Common myeloid progenitor, CD34-positive (primary cell): ENCODE measurements around the gene MROH2A.

Source experiments
- CTCF ChIA-PET: fragments of 350-600 bp; sonication (Branson Sonifier 250); formaldehyde crosslinking; loops from one replicate; lab custom pipeline; 2021; ENCODE audit warnings: antibody characterized with exemption; lab: Charles Lee
- POLR2A ChIA-PET: fragments of 350-600 bp; sonication (Branson Sonifier 250); formaldehyde crosslinking; loops from one replicate; lab custom pipeline; 2021; ENCODE audit warnings: antibody characterized with exemption; lab: Charles Lee
- DNase-seq, 3 donors: peaks; one replicate each; pipeline versions ENCODE4 v3.0.0 to v3.0.0-alpha.2; 2013
- H3K27ac ChIP-seq, 2 experiments: 1 replicate in 1 of 2; 2 replicates in 1 of 2; pipeline ENCODE4 v1.7.0; 2013; ENCODE audit warnings: inconsistent platforms in 2 of 2, low read length in 2 of 2, mild to moderate bottlenecking in 2 of 2, low read depth in 1 of 2, moderate library complexity in 1 of 2; ENCODE audit not compliant: severe bottlenecking in 2 of 2, insufficient read depth in 1 of 2, poor library complexity in 1 of 2
- H3K27me3 ChIP-seq, 5 experiments: replicated peaks in 2 of 5; 1 replicate in 3 of 5; 2 replicates in 2 of 5; pipeline versions ENCODE4 v1.6.1 to v1.7.0; 2013; ENCODE audit warnings: low read length in 4 of 5, mild to moderate bottlenecking in 2 of 5, moderate library complexity in 2 of 5, inconsistent platforms in 1 of 5; ENCODE audit not compliant: insufficient read depth in 5 of 5, control insufficient read depth in 4 of 5
- H3K36me3 ChIP-seq, 4 experiments: 1 replicate in 2 of 4; 2 replicates in 2 of 4; pipeline versions ENCODE4 v1.6.1 to v1.7.0; 2013; ENCODE audit warnings: low read length in 3 of 4, control low read depth in 1 of 4, mild to moderate bottlenecking in 1 of 4; ENCODE audit not compliant: control insufficient read depth in 4 of 4, insufficient read depth in 4 of 4
- H3K4me1 ChIP-seq, 4 experiments: 1 replicate in 3 of 4; 2 replicates in 1 of 4; pipeline versions ENCODE4 v1.6.1 to v1.7.1; 2013; ENCODE audit warnings: low read length in 3 of 4, mild to moderate bottlenecking in 3 of 4, control low read depth in 1 of 4, inconsistent platforms in 1 of 4, moderate library complexity in 1 of 4; ENCODE audit not compliant: control insufficient read depth in 4 of 4, insufficient read depth in 4 of 4; ENCODE audit errors: control extremely low read depth in 1 of 4
- H3K4me3 ChIP-seq, 7 experiments: 1 replicate in 4 of 7; 2 replicates in 3 of 7; pipeline versions ENCODE4 v1.5.1 to v1.7.0; 2013; ENCODE audit warnings: mild to moderate bottlenecking in 7 of 7, low read length in 6 of 7, moderate library complexity in 6 of 7, inconsistent platforms in 2 of 7, low read depth in 2 of 7, control low read depth in 1 of 7; ENCODE audit not compliant: insufficient read depth in 4 of 7, control insufficient read depth in 1 of 7; ENCODE audit errors: extremely low read depth in 1 of 7
- H3K9me3 ChIP-seq, 5 experiments: 1 replicate in 4 of 5; 2 replicates in 1 of 5; pipeline versions ENCODE4 v1.6.1 to v1.7.1; 2013; ENCODE audit warnings: low read length in 4 of 5, mild to moderate bottlenecking in 2 of 5, inconsistent platforms in 1 of 5, low read depth in 1 of 5, moderate library complexity in 1 of 5; ENCODE audit not compliant: control insufficient read depth in 4 of 5, insufficient read depth in 2 of 5; ENCODE audit errors: control extremely low read depth in 1 of 5
- WGBS: methylation state at CpG from one replicate; pipeline ENCODE4 v1.1.5; 2013; ENCODE audit not compliant: insufficient coverage; 5-methylcytosine and 5-hydroxymethylcytosine counted together

The MROH2A gene

DNA sequence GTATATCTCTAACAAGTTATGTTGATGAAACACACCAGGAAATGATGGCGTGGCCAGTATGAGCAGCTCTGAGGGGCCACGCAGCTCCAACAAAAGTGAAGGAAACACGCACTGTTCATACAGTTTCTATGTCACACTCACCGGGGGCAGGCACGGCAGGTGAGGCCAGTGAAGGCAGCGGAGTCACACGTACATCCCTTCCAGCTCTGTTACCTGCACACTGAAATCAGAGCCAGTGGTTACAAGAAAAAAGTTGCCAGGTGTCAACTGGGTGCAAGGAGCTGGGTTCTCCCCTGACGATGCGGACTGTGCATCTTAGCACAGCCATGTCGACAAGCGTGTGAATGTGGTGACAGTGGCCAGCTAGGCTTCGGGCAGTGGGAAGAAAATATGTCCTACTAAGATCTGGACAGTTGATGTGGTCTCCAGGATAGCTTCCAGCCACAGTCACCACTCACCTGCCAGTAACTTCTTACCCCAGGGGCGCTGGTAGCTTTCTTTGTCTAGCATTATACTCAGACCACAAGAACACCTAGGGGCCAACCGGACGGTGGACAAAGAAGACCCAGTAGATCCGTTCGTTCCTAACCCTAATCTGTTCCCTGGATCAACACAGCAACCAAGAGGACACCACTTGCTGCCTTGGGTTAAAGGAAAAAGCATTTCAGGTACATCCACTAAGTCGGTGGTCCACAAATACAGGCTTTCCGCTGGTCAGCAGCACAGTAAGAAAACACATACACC lies 66.1 kb downstream of the MROH2A start:
- WGBS: 97% methylated on average over 19 of the region's 19 CpGs
- DNase-seq: no peak
- H3K36me3 ChIP-seq: peaks cover 29 to 97% (median 64%) of the 10 kb centered on the region in 4 experiments
- H3K27ac ChIP-seq: no peak overlapping the region
- no peak overlapping the region for H3K4me3 ChIP-seq
- H3K27me3 ChIP-seq: no peaks in the 10 kb centered on the region
- POLR2A ChIA-PET: no interaction called here
- CTCF ChIA-PET: interaction anchor here (1.5 kb wide), 1 partner anchor 13 kb away, joined by 7 read pairs; no protein-coding TSS in a partner anchor
- no peaks in the 10 kb centered on the region for H3K4me1 ChIP-seq
- H3K9me3 ChIP-seq: no peaks in the 10 kb centered on the region

- Histone ChIP-seq H3K4me3 (no peak overlapping the region), H3K4me1 (no peaks in the 10 kb centered on the region), H3K27me3 (no peaks in the 10 kb centered on the region), H3K36me3 (peaks cover 32 to 97% (median 63%) of the 10 kb centered on the region in 4 experiments), H3K9me3 (no peaks in the 10 kb centered on the region), H3K27ac (no peak overlapping the region)
- DNase-seq: no peak
- WGBS: 100% methylated on average over 1 of the region's 3 CpGs
- POLR2A ChIA-PET: no interaction called here
- CTCF ChIA-PET: interaction anchor here (1.5 kb wide), 1 partner anchor 12 kb away, joined by 7 read pairs; no protein-coding TSS in a partner anchor
Measured at GRCh38 chr2:233844836-233845235, 66.7 kb downstream of the MROH2A start.

DNA sequence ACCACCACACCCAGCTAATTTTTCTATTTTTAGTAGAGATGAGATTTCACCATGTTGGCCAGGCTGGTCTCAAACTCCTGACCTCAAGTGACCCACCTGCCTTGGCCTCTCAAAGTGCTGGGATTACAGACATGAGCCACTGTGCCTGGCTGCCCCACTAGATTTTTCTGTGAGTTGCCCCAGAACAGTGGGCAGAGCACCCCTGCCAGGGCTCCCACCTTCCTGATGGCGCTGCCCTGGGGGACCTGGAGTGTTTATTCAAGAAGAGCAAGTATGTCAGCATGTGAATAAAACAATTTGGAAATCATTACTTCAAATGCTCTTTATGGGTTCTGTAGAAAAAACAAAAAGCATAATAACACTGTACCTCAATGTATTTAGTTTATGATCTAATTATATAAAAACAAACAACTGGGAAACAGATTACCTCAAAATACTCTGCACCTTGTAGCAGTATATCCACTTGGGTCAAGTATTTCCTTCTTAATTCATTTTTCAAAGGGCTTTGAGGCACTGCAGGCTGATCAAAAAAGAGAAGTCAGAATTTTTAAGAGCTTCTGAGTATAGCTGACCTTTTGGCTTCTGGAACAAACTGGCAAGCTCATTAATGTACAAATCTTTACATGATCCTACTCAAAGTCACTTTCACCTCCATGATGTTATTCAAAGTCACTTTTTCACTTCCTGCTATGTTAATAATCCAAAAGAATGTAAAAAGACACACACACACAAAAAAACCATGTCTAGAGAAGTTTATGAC lies 67.4 kb downstream of the MROH2A start:
- WGBS: no CpG with 5 or more reads among the region's 1 CpG
- Histone ChIP-seq H3K27ac (no peak overlapping the region), H3K4me1 (no peaks in the 10 kb centered on the region), H3K36me3 (peaks cover 30 to 96% (median 62%) of the 10 kb centered on the region in 4 experiments), H3K27me3 (no peaks in the 10 kb centered on the region), H3K9me3 (no peaks in the 10 kb centered on the region), H3K4me3 (no peak overlapping the region)
- ChIA-PET POLR2A (no interaction called here), CTCF (no interaction called here)
- no peak for DNase-seq

DNA sequence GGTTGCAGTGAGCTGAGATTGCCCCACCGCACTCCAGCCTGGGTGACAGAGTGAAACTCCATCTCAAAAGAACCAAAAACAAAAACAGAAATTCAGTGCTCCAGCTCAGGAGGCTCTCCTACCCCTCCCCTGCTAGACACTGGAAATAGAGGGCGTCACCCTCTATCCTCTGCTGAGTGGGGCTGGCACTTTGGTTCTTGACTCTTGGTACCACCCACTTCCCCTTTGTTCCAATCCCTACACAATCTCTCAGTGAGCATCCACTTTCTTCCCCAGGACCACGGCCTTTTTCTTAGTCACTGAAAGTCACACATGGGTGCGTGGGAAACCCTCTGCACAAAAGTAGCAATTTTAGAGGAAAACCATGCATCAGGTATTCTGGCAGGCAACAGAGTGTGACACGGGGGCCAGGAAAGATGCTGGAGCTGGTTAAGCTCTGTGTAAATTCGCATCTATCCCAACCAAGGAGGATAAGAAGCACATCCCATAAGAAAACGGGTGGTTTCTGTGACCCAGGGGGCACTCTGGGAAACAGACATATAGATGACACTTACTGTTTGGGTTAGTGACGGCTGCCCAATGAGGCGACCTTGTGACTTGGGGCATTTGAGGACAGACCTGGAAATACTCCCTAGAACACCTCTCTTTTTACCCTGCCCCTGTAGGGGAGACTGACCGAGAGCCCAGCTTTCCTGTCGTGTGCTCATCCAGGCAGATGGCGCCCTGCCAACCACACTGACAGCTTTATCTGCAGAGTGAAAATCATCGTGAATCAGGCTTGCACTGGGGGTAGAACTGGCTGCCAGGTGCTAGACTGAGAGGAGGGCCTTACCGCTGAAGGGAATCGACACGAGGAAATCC lies 68.5 kb downstream of the MROH2A start:
- no peak overlapping the region for H3K4me3 ChIP-seq
- no peak for DNase-seq
- H3K27me3 ChIP-seq: no peaks in the 10 kb centered on the region
- no peaks in the 10 kb centered on the region for H3K4me1 ChIP-seq
- no peak overlapping the region for H3K27ac ChIP-seq
- ChIA-PET CTCF (no interaction called here), POLR2A (no interaction called here)
- H3K36me3 ChIP-seq: peaks cover 27 to 90% (median 55%) of the 10 kb centered on the region in 4 experiments
- no peaks in the 10 kb centered on the region for H3K9me3 ChIP-seq
- 96% methylated on average over 15 of the region's 16 CpGs for WGBS

- DNase-seq: no peak
- Histone ChIP-seq H3K4me3 (no peak overlapping the region), H3K9me3 (no peaks in the 10 kb centered on the region), H3K27me3 (no peaks in the 10 kb centered on the region), H3K36me3 (peaks cover 22 to 90% (median 50%) of the 10 kb centered on the region in 4 experiments), H3K4me1 (peaks cover 0 to 7% (median 6%) of the 10 kb centered on the region in 4 experiments), H3K27ac (no peak overlapping the region)
- ChIA-PET POLR2A (no interaction called here), CTCF (interaction anchor here (1.0 kb wide), 1 partner anchor 10 kb away, joined by 3 read pairs; no protein-coding TSS in a partner anchor)
- 100% methylated on average over 8 of the region's 13 CpGs for WGBS
Measured at GRCh38 chr2:233847248-233847898, 69.2 kb downstream of the MROH2A start.

- Histone ChIP-seq H3K27me3 (no peaks in the 10 kb centered on the region), H3K36me3 (peaks cover 22 to 88% (median 44%) of the 10 kb centered on the region in 4 experiments), H3K27ac (no peak overlapping the region), H3K4me1 (peaks cover 7 to 16% (median 15%) of the 10 kb centered on the region in 4 experiments), H3K9me3 (no peaks in the 10 kb centered on the region), H3K4me3 (no peak overlapping the region)
- POLR2A ChIA-PET: no interaction called here
- WGBS: 96% methylated on average over 13 of the region's 13 CpGs
- DNase-seq: no peak
- CTCF ChIA-PET: interaction anchor here (1.0 kb wide), 1 partner anchor 9 kb away, joined by 3 read pairs; no protein-coding TSS in a partner anchor
Measured at GRCh38 chr2:233848276-233848675, 70.1 kb downstream of the MROH2A start.
